B cell (primary cell): ENCODE data around the gene DEXI. TPM values are rescaled to one million over a fixed set of nuclear protein-coding genes. Genes with fewer than 3 reads are reported as not detected.

Experiments used
- ATAC-seq: fragments of 200-7000 bp; cut with Tn5 transposase; one replicate; pipeline ENCODE4 v1.10.0; 2021; ENCODE audit warnings: low read depth, mild to moderate bottlenecking, moderate number of reproducible peaks, moderate library complexity
- CTCF ChIA-PET: fragments of 350-600 bp; sonication (Branson Sonifier 250); formaldehyde crosslinking; loops from one replicate; lab custom pipeline; 2021; ENCODE audit warnings: antibody characterized with exemption, inconsistent platforms; lab: Charles Lee
- POLR2A ChIA-PET: fragments of 350-600 bp; sonication (Branson Sonifier 250); formaldehyde crosslinking; loops from one replicate; lab custom pipeline; 2021; ENCODE audit warnings: antibody characterized with exemption; lab: Charles Lee
- DNase-seq: peaks from one replicate; pipeline ENCODE4 v3.0.0; 2013
- H2AFZ ChIP-seq: 2 replicates; pipeline ENCODE4 v1.6.1; 2012; ENCODE audit warnings: mild to moderate bottlenecking, low read depth, low read length; ENCODE audit not compliant: insufficient read depth, poor library complexity, severe bottlenecking
- H3K27ac ChIP-seq, 2 donors: 1 replicate in 1 of 2; 2 replicates in 1 of 2; pipeline ENCODE4 v1.5.1; 2012 to 2013; ENCODE audit warnings: low read length in 2 of 2, mild to moderate bottlenecking in 2 of 2, moderate library complexity in 1 of 2
- H3K27me3 ChIP-seq, 4 experiments: fragments of 200-600 bp in 1 of 4; sonication (generic) in 1 of 4; replicated peaks in 1 of 4; 1 replicate in 2 of 4; 2 replicates in 2 of 4; pipeline versions ENCODE4 v1.6.1 to v1.7.0; 2013 to 2016; ENCODE audit warnings: low read length in 3 of 4, mild to moderate bottlenecking in 2 of 4, mixed read lengths in 1 of 4, moderate library complexity in 1 of 4; ENCODE audit not compliant: insufficient read depth in 4 of 4, control insufficient read depth in 3 of 4; ENCODE audit errors: control extremely low read depth in 1 of 4
- H3K36me3 ChIP-seq, 2 experiments: replicated peaks in 1 of 2; 1 replicate in 1 of 2; 2 replicates in 1 of 2; pipeline versions ENCODE4 v1.6.1 to v1.7.1; 2013; ENCODE audit warnings: low read length in 1 of 2; ENCODE audit not compliant: insufficient read depth in 2 of 2, control insufficient read depth in 1 of 2; ENCODE audit errors: control extremely low read depth in 1 of 2, extremely low read depth in 1 of 2
- H3K4me1 ChIP-seq, 2 donors: fragments of 200-600 bp in 1 of 2; sonication (generic) in 1 of 2; 1 replicate in 1 of 2; 2 replicates in 1 of 2; pipeline versions ENCODE4 v1.5.1 to v1.6.1; 2013 to 2017; ENCODE audit warnings: low read length in 2 of 2; ENCODE audit not compliant: control insufficient read depth in 2 of 2, insufficient read depth in 2 of 2
- H3K4me2 ChIP-seq: replicated peaks from 2 replicates; pipeline ENCODE3; 2012; ENCODE audit warnings: mild to moderate bottlenecking, low read depth, low read length; ENCODE audit not compliant: poor library complexity, severe bottlenecking
- H3K4me3 ChIP-seq, 5 experiments: fragments of 200-600 bp in 1 of 5; sonication (generic) in 1 of 5; 1 replicate in 3 of 5; 2 replicates in 2 of 5; pipeline versions ENCODE4 v1.5.1 to v1.7.0; 2011 to 2016; ENCODE audit warnings: low read length in 4 of 5, mild to moderate bottlenecking in 4 of 5, low read depth in 2 of 5, control low read depth in 1 of 5, moderate library complexity in 1 of 5; ENCODE audit not compliant: insufficient read depth in 1 of 5; ENCODE audit errors: control extremely low read depth in 1 of 5, extremely low read depth in 1 of 5
- H3K79me2 ChIP-seq: fragments of 200-600 bp; sonication (generic); one replicate; pipeline ENCODE4 v1.6.0; 2016; ENCODE audit warnings: low read length; ENCODE audit not compliant: control insufficient read depth, insufficient read depth
- H3K9ac ChIP-seq: fragments of 200-600 bp; sonication (generic); 2 replicates; pipeline ENCODE4 v1.6.1; 2017; ENCODE audit warnings: mild to moderate bottlenecking, low read length, moderate library complexity
- H3K9me3 ChIP-seq, 3 donors: one replicate each; pipeline versions ENCODE4 v1.6.1 to v1.7.1; 2013; ENCODE audit warnings: low read length in 2 of 3; ENCODE audit not compliant: control insufficient read depth in 2 of 3, insufficient read depth in 1 of 3; ENCODE audit errors: control extremely low read depth in 1 of 3
- H4K20me1 ChIP-seq: 2 replicates; pipeline ENCODE4 v1.6.0; 2012; ENCODE audit warnings: mild to moderate bottlenecking, low read length; ENCODE audit not compliant: insufficient read depth, control insufficient read depth, poor library complexity, severe bottlenecking
- H3K27ac Mint-ChIP-seq: one replicate; pipeline ENCODE4 v1.8.0; 2021; ENCODE audit warnings: mixed read lengths
- H3K27me3 Mint-ChIP-seq: one replicate; pipeline ENCODE4 v1.8.0; 2021; ENCODE audit warnings: mixed read lengths
- H3K4me1 Mint-ChIP-seq: one replicate; pipeline ENCODE4 v1.8.0; 2021; ENCODE audit warnings: mixed read lengths
- H3K4me3 Mint-ChIP-seq: one replicate; pipeline ENCODE4 v1.8.0; 2021; ENCODE audit warnings: mixed read lengths
- H3K9me3 Mint-ChIP-seq: one replicate; pipeline ENCODE4 v1.8.0; 2022; ENCODE audit warnings: mixed read lengths; ENCODE audit not compliant: insufficient read depth
- CTCF ChIP-seq: fragments of 200-600 bp; IDR thresholded peaks from one replicate; pipeline ENCODE4 v1.8.0; 2022; ENCODE audit warnings: antibody characterized with exemption, mild to moderate bottlenecking
- EZH2 ChIP-seq: IDR thresholded peaks from 2 replicates; pipeline ENCODE4 v1.6.1; 2012; ENCODE audit warnings: borderline replicate concordance, low read depth, mild to moderate bottlenecking, moderate library complexity, low read length; ENCODE audit not compliant: insufficient read depth, poor library complexity, severe bottlenecking
- WGBS: methylation state at CpG from one replicate; pipeline ENCODE4 v1.1.5; 2013; ENCODE audit warnings: missing lambda C conversion rate; ENCODE audit not compliant: insufficient coverage; 5-methylcytosine and 5-hydroxymethylcytosine counted together
- intact Hi-C: fragments of 100-400 bp; cut with micrococcal nuclease; formaldehyde crosslinking; loops from one replicate; pipeline ENCODE4 v1.10.0; 2022
- polyA plus RNA-seq: library from polyadenylated mRNA; depleted of rRNA; stranded (reverse); fragments of >200 nt; gene quantifications from 2 replicates; pipeline ENCODE4 v1.2.3, GENCODE V29; 2012
- total RNA-seq, 2 donors: library from RNA; stranded (reverse); fragments of 120-200 nt in 1 of 2; gene quantifications; 1 replicate in 1 of 2; 2 replicates in 1 of 2; pipeline versions ENCODE4 v1.2.3 to v1.2.4, GENCODE V29; 2013 to 2022

DEXI gene
- total and polyA plus RNA-seq, 2 donors (not counting 1 experiment from before 2014, with no cell fraction given) = 9.1 to 17.7 TPM

- peaks cover 70% of the 10 kb centered on the region for H3K4me1 Mint-ChIP-seq
Measured at GRCh38 chr16:10931977-10932632, 10.2 kb downstream of the DEXI start.

More at GRCh38 chr16:10931977-10932632, 10.2 kb downstream of the DEXI start:
- Histone ChIP-seq H3K27me3 (no peaks in the 10 kb centered on the region), H3K4me1 (peaks cover 9 to 50% of the 10 kb centered on the region in 2 donors), H3K4me3 (no peak overlapping the region), H2AFZ (no peak overlapping the region), H3K9me3 (no peaks in the 10 kb centered on the region), H3K27ac (peak overlapping the region; percentile 2 to 53), H3K9ac (no peak overlapping the region), H3K79me2 (no peaks in the 10 kb centered on the region), H3K4me2 (no peak overlapping the region), H4K20me1 (peaks cover 92% of the 10 kb centered on the region), H3K36me3 (peaks cover 0 to 49% of the 10 kb centered on the region in 2 experiments)
- ATAC-seq = no peak
- Mint-ChIP-seq H3K27ac (peak overlapping the region; percentile 15), H3K4me3 (no peak overlapping the region), H3K27me3 (no peaks in the 10 kb centered on the region), H3K9me3 (no peaks in the 10 kb centered on the region)
- ChIA-PET POLR2A (interaction anchor here (0.6 to 0.7 kb wide), 2 partner anchors 41 to 1357 kb away, joined by 5 to 7 read pairs; no protein-coding TSS in a partner anchor), CTCF (interaction anchor here (1.0 to 2.5 kb wide), 5 partner anchors 13 to 419 kb away, joined by 3 to 11 read pairs (median 5); no protein-coding TSS in a partner anchor)
- intact Hi-C loops = no loop called here
- 100% methylated on average over 5 of the region's 11 CpGs for WGBS
- no peak for TF ChIP-seq CTCF
- no peak for TF ChIP-seq EZH2
- DNase-seq = no peak
